HG03039 (cell line): ENCODE data around the gene NRDE2.
A peak's percentile ranks its signal among the peaks of the same experiment; 100 is the strongest.

Experiments
- ATAC-seq: cut with Tn5 transposase; IDR thresholded peaks from one replicate; pipeline ENCODE4 v1.9.1; 2021; ENCODE audit warnings: mild to moderate bottlenecking, moderate library complexity; ENCODE audit not compliant: unreplicated experiment

Gene NRDE2

GRCh38 chr14:90331497-90332270 lies at the start of gene NRDE2:
NRDE2 (minus strand) TSS chr14:90331941; CDS start chr14:90331904, 37 bp downstream.
- ATAC-seq, result peak; percentile 93

- no peak for ATAC-seq
Observed at GRCh38 chr14:90381011-90381786, 49.5 kb upstream of the NRDE2 start.

- no peak for ATAC-seq
Observed at GRCh38 chr14:90379106-90379505, 47.4 kb upstream of the NRDE2 start.

GRCh38 chr14:90378249-90378648 lies 46.5 kb upstream of the NRDE2 start:
- no peak for ATAC-seq

- no peak for ATAC-seq
Observed at GRCh38 chr14:90375934-90376333, 44.2 kb upstream of the NRDE2 start.

GRCh38 chr14:90374813-90375212 lies 43.1 kb upstream of the NRDE2 start:
- ATAC-seq, result no peak

GRCh38 chr14:90373887-90374286 lies 42.1 kb upstream of the NRDE2 start:
- ATAC-seq, result no peak

GRCh38 chr14:90368946-90369721 lies 37.4 kb upstream of the NRDE2 start:
- no peak for ATAC-seq

- no peak for ATAC-seq
Observed at GRCh38 chr14:90362558-90362896, 30.8 kb upstream of the NRDE2 start.

GRCh38 chr14:90361865-90362557 lies 30.3 kb upstream of the NRDE2 start:
- no peak for ATAC-seq

GRCh38 chr14:90358359-90358758 lies 26.6 kb upstream of the NRDE2 start:
- ATAC-seq, result no peak

- no peak for ATAC-seq
Observed at GRCh38 chr14:90356925-90357324, 25.2 kb upstream of the NRDE2 start.

GRCh38 chr14:90355540-90356518 lies 24.1 kb upstream of the NRDE2 start:
- no peak for ATAC-seq

- ATAC-seq, result no peak
Observed at GRCh38 chr14:90354551-90355298, 23.0 kb upstream of the NRDE2 start.

GRCh38 chr14:90349739-90350138 lies 18.0 kb upstream of the NRDE2 start:
- no peak for ATAC-seq

- ATAC-seq, result no peak
Observed at GRCh38 chr14:90348270-90348669, 16.5 kb upstream of the NRDE2 start.

GRCh38 chr14:90345239-90345557 lies 13.5 kb upstream of the NRDE2 start:
- no peak for ATAC-seq

- ATAC-seq, result no peak
Observed at GRCh38 chr14:90344331-90345238, 12.8 kb upstream of the NRDE2 start.
